Activated CD8-positive, alpha-beta memory T cell treated with anti-CD3 and anti-CD28 coated beads, Interleukin-2, amount 50 U/mL, for 24 hours (primary cell): ENCODE measurements around the gene PAPOLB.
"Not testable (repeated sequence)": the region's sequence is repeated elsewhere in the genome, so short reads cannot be mapped to it uniquely, and the experiment has no call there.

Source experiments
- DNase-seq: peaks from one replicate; pipeline ENCODE4 v3.0.0-alpha.2; 2020; ENCODE audit errors: extremely low read depth

The PAPOLB gene

GRCh38 chr7:4861673-4862072 lies at the start of gene PAPOLB:
TSS of gene PAPOLB (minus strand) at chr7:4862030. CDS start at chr7:4861810, 220 bp downstream.
- DNase-seq: no peak

- DNase-seq: no peak
Measured at GRCh38 chr7:4911111-4911828, 49.4 kb upstream of the PAPOLB start.

GRCh38 chr7:4906682-4907081 lies 44.9 kb upstream of the PAPOLB start:
- no peak for DNase-seq

- no peak for DNase-seq
Measured at GRCh38 chr7:4905171-4905570, 43.3 kb upstream of the PAPOLB start.

DNA sequence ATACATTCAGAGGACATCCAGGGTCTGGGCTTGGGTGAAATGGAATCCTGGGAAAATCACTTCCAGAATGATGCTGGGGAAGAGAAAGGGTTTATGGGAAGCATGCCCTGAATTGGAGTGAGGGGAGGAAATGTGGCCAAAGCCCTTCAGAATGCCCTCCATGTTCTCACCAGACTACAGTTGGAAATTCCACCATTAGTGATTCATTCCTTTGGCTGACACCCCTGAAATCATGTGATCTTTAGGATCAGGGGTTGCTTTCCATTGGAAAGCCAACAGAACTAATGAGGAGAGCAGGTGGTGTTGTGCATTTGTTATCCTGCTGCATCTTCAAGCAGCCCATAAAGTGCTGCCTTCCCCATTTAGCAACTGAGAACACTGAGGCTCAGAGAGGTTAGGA lies 42.5 kb upstream of the PAPOLB start:
- no peak for DNase-seq

GRCh38 chr7:4895766-4896165 lies 33.9 kb upstream of the PAPOLB start:
- no peak for DNase-seq

DNA sequence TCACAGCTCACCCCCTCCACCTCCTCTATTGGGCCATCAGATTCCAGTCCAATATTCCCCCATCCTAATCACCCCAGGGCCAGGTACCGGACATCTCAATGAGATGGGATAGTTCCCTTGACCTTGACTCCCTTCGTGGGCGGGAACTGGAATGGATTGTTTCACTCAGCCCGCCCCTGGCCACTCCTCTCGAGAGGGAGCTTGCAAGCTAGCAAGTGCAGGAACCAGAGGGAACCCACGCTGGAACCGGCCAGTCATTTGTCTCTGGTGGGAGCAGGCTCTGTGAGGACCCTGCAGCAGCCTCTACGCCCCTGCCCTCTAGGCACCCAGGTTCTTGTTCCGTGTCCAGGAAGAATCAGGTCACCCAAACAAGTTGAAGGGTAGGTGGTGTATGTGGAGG lies 32.7 kb upstream of the PAPOLB start:
- DNase-seq: no peak

DNA sequence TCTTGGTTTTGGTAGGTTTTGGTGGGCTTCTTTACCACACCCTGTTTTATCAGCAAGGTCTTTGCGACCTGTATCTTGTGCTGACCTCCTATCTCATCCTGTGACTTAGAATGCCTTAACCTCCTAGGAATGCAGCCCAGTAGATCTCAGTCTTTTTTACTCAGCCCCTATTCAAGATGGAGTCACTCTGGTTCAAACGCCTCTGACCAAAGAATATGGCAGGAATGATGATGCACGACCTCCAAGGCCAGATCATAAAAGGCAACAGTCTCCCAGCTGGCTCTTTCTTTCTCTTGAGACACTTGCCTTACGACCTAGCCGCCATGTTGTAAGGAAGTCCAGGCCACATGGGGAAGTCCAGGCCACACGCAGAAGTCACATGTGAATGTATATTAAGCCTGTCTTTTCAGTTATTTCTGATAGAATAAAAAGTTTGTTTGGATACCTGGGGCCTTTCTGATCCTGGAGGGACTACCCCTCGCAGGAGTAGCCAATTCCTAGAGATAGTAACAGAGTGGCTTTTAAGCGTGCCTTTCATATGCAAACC lies 32.2 kb upstream of the PAPOLB start:
- no peak for DNase-seq

DNA sequence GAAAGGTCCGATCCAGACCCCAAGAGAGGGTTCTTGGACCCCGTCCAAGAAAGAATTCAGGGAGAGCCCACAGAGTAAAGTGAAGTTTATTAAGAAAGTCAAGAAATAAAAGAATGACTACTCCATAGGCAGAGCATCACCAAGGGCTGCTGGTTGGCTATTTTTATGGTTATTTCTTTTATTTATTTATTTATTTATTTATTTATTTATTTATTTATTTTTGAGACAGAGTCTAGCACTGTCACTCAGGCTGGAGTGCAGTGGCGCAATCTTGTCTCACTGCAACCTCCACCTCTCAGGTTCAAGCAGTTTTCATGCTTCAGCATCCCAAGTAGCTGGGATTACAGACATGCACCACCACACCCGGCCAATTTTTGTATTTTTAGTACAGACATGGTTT lies 31.4 kb upstream of the PAPOLB start:
- not testable (repeated sequence) for DNase-seq

GRCh38 chr7:4891522-4891921 lies 29.7 kb upstream of the PAPOLB start:
- DNase-seq: not testable (repeated sequence)

GRCh38 chr7:4889682-4890081 lies 27.9 kb upstream of the PAPOLB start:
- DNase-seq: no peak

DNA sequence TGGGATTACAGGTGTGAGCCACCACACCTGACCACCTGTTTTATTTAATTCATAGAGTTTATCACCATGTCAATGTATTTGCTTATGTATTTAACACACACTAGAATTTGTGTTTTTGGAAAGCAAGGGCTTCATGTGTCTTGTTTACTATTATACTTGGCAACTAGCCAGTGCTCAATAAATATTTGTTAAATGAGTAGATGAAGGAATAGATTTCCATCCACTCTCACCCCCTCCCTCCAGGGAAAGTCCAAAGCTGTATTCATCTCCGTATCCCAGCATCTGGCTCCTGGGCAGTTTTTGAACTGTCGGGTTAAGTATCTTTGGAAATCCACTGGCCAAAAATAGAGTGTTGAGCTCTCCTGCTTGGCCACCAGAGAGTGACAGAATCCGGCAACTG lies 26.3 kb upstream of the PAPOLB start:
- DNase-seq: no peak

- no peak for DNase-seq
Measured at GRCh38 chr7:4886671-4887070, 24.8 kb upstream of the PAPOLB start.

GRCh38 chr7:4885317-4885807 lies 23.5 kb upstream of the PAPOLB start:
- DNase-seq: no peak

- no peak for DNase-seq
Measured at GRCh38 chr7:4884164-4884563, 22.3 kb upstream of the PAPOLB start.

DNA sequence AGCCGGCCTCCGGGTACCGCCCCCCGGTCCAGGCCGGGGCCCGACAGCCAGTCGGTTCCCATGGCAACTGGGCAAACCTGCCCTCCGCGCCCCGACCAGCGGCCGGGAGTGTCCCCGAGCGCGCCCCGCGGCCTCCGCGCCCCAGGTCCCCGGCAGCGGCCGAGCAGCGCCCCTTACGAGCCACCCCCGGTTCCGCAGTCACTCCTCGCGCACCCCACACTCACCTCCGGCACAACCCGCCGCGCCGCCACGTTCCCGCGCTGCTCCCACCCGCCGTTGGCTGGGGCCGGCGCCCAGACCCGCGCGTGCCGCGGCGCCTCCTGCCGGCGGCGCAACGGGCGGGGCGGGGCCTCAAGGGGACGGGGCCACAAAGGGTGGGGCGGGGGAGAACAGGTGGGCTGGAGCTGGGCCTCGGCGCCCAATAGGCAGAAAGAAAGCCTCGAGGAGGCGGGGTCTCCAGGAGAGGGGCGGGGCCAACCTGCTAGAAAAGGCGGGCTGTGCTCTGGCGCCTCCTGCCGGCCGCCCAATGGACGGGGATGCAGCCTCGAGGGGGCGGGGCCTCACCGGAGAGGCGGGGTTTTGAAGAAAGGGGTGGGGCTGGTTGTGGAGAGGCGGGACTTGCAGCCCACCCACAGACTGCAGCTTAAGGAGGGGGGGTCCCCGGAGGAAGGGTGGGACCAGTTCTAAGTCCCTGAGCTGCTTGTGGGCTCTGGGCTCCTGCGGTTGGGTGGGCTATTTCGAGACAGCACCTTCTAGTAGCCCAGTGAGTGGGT lies 21.7 kb upstream of the PAPOLB start, which contains the start of gene RADIL:
TSS of gene RADIL (minus strand) at position 345 of the 773 bp plus-strand sequence. CDS start 5,577 bp downstream, outside the sequence.
- DNase-seq: peak; percentile 76

DNA sequence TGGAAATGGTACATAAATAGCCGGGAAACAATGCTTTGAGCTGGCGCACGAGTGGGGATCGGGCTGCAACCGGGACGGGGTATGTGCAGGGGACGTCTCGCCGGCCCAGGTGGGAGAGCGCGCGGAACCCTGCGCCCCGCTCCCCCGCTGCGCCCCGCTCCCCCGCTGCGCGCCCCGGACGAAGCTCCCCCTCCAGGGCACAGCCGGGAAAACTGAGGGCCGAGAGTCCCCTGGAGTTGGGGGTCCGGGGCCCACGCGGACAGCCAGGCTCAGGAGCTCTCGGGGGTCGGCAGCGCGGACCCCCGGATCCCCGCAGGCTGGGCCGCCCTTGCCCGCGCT lies 21.2 kb upstream of the PAPOLB start:
- DNase-seq: no peak

DNA sequence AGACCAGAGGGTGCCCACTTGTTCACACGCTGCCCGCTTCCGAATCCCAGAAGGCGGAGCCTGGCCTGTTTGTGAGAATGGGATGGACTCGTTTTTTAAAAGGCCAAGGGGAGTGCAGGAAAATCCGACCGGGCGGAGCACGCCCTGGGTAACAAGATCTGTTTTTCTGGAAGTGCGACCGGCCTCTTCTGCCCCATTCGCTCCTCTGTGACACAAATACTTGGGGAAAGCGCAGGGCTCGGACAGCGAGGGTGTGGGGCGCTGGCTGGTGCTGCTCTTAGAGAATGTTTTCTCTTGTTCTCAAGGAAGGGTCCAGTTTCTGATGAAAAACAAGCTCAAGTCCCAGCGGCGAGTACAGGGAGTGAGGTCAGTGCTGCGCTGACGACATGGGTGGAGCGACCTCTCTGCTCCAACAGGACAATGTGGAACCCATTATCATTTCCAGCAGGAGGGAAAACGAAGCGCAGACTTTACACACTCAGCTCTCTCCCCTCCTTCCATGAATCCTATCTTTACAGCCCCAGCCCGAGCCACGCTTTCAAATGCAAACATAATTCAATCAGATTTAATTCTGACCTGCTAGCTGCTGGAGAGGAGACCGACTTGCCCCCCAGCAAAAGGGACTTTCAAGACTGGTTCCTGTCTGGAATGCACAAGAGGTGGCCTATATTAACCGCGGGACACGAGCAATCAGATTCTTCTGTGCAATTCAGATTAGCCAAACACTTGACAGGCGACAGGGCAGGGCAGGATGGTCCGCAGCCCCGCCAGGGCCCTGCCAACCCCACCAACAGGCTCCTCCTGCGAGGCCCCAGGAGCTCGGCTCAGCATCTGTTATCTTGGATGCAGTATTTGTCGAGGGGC lies 20.6 kb upstream of the PAPOLB start:
- no peak for DNase-seq

- no peak for DNase-seq
Measured at GRCh38 chr7:4880218-4880617, 18.4 kb upstream of the PAPOLB start.

GRCh38 chr7:4879396-4880081 lies 17.7 kb upstream of the PAPOLB start:
- DNase-seq: no peak
